ENCODE data around the gene SARDH. TPM values are rescaled to one million over a fixed set of nuclear protein-coding genes. Genes with fewer than 3 reads are reported as not detected.

SARDH gene
- total RNA-seq, 1 experiment from 2014 or later: 9.9 TPM

- no peaks in the 10 kb centered on the region for H3K9me3 ChIP-seq (ENCODE audit: insufficient read depth, low read depth)
- POLR2A ChIA-PET (ENCODE audit: unreplicated experiment): no interaction called here
- no peaks in the 10 kb centered on the region for H3K4me1 ChIP-seq (replicated peaks; ENCODE audit: insufficient read depth)
- no peaks in the 10 kb centered on the region for H3K36me3 ChIP-seq (ENCODE audit: low read depth)
- TF ChIP-seq EZH2 (IDR thresholded peaks at IDR 0.05; ENCODE audit: low read depth) (no peak), CTCF (conservative IDR thresholded peaks at IDR 0.05) (no peak)
- no peaks in the 10 kb centered on the region for H4K20me1 ChIP-seq (ENCODE audit: insufficient read depth)
- no peak overlapping the region for H3K4me3 ChIP-seq
- H3K79me2 ChIP-seq (ENCODE audit: low read depth): no peaks in the 10 kb centered on the region
- peaks cover 96% of the 10 kb centered on the region for H3K27me3 ChIP-seq (ENCODE audit: insufficient read depth, low read depth)
- no peaks in the 10 kb centered on the region for H3K9me2 ChIP-seq (ENCODE audit: insufficient read depth)
- intact Hi-C loops (cut with micrococcal nuclease; ENCODE audit: unreplicated experiment): no loop called here
- CTCF ChIA-PET: no interaction called here
- no peak overlapping the region for H3K4me2 ChIP-seq
- no TSS peak for BruUV-seq (replicated peaks)
- no peak for DNase-seq
- no peak overlapping the region for H3K27ac ChIP-seq
- no peak overlapping the region for H2AFZ ChIP-seq
- H3F3A ChIP-seq (ENCODE audit: insufficient read depth, low read depth): no peaks in the 10 kb centered on the region
Measured at GRCh38 chr9:133674091-133674490, 64.1 kb downstream of the SARDH start.

- Histone ChIP-seq H3K9me2 (ENCODE audit: insufficient read depth) (no peaks in the 10 kb centered on the region), H3K4me1 (replicated peaks; ENCODE audit: insufficient read depth) (no peaks in the 10 kb centered on the region), H2AFZ (no peak overlapping the region), H3K79me2 (ENCODE audit: low read depth) (no peaks in the 10 kb centered on the region), H3K27me3 (ENCODE audit: insufficient read depth, low read depth) (peaks cover 87% of the 10 kb centered on the region), H4K20me1 (ENCODE audit: insufficient read depth) (no peaks in the 10 kb centered on the region), H3K4me2 (no peak overlapping the region), H3K9me3 (ENCODE audit: insufficient read depth, low read depth) (no peaks in the 10 kb centered on the region), H3F3A (ENCODE audit: insufficient read depth, low read depth) (no peaks in the 10 kb centered on the region), H3K36me3 (ENCODE audit: low read depth) (no peaks in the 10 kb centered on the region), H3K4me3 (no peak overlapping the region), H3K27ac (no peak overlapping the region)
- no peak for DNase-seq
- ChIA-PET POLR2A (ENCODE audit: unreplicated experiment) (no interaction called here), CTCF (no interaction called here)
- no TSS peak for BruUV-seq (replicated peaks)
- intact Hi-C loops (cut with micrococcal nuclease; ENCODE audit: unreplicated experiment): no loop called here
- TF ChIP-seq EZH2 (IDR thresholded peaks at IDR 0.05; ENCODE audit: low read depth): no peak
- TF ChIP-seq CTCF (conservative IDR thresholded peaks at IDR 0.05): no peak
Measured at GRCh38 chr9:133673258-133673655, 64.9 kb downstream of the SARDH start.

GRCh38 chr9:133672503-133673257 lies 65.5 kb downstream of the SARDH start:
- DNase-seq: no peak
- Histone ChIP-seq H4K20me1 (ENCODE audit: insufficient read depth) (no peaks in the 10 kb centered on the region), H3K79me2 (ENCODE audit: low read depth) (no peaks in the 10 kb centered on the region), H3K9me2 (ENCODE audit: insufficient read depth) (no peaks in the 10 kb centered on the region), H3K4me2 (no peak overlapping the region), H3K36me3 (ENCODE audit: low read depth) (no peaks in the 10 kb centered on the region), H3K27me3 (ENCODE audit: insufficient read depth, low read depth) (peaks cover 84% of the 10 kb centered on the region), H2AFZ (no peak overlapping the region), H3K4me1 (replicated peaks; ENCODE audit: insufficient read depth) (no peaks in the 10 kb centered on the region), H3K27ac (no peak overlapping the region), H3K9me3 (ENCODE audit: insufficient read depth, low read depth) (no peaks in the 10 kb centered on the region), H3K4me3 (no peak overlapping the region), H3F3A (ENCODE audit: insufficient read depth, low read depth) (no peaks in the 10 kb centered on the region)
- POLR2A ChIA-PET (ENCODE audit: unreplicated experiment): no interaction called here
- TF ChIP-seq CTCF (conservative IDR thresholded peaks at IDR 0.05): no peak
- TF ChIP-seq EZH2 (IDR thresholded peaks at IDR 0.05; ENCODE audit: low read depth): no peak
- no TSS peak for BruUV-seq (replicated peaks)
- intact Hi-C loops (cut with micrococcal nuclease; ENCODE audit: unreplicated experiment): no loop called here
- CTCF ChIA-PET: no interaction called here

Measured in PC-9 (cell line).